ENCODE data around the gene CYB5R4. TPM values are rescaled to one million over a fixed set of nuclear protein-coding genes. Genes with fewer than 3 reads are reported as not detected.

The CYB5R4 gene
- polyA plus RNA-seq, 1 of the 3 experiments (the other 2 are of a cell fraction), result 3.3 TPM

DNA sequence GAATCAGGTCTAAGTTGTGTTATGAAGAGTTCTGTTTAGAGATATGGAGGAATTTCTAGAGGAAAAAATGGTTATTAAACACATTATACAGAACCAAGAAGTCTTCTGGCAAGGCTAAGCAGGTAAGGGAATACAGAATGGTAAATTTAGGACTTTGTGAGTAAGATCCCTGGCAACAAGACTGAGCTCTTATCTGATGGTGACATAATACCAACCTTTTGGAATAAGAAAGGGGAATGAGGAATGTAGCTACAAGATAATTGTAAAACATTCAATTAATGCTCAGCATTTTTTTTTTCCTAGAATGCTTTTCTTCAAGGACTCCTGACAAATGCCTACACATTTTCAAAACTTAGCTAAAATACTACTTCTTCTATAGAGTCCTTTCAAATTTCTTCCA is 51.8 kb downstream of the CYB5R4 start (continued):
- no peak for TF ChIP-seq EZH2phosphoT487 (IDR thresholded peaks at IDR 0.05; ENCODE audit: borderline replicate concordance, low read depth)
- TF ChIP-seq RCOR1 (IDR thresholded peaks at IDR 0.05; ENCODE audit: low read length), result no peak
- no peak for TF ChIP-seq MXI1 (IDR thresholded peaks at IDR 0.05; ENCODE audit: low read depth, low read length)
- no peak for TF ChIP-seq RAD21 (IDR thresholded peaks at IDR 0.05; ENCODE audit: low read length)
- TF ChIP-seq ELF1 (IDR thresholded peaks at IDR 0.05), result no peak
- no peak for TF ChIP-seq FOXM1 (IDR thresholded peaks at IDR 0.05; ENCODE audit: low read depth)
- no peak for TF ChIP-seq MEF2A (IDR thresholded peaks at IDR 0.05; ENCODE audit: borderline replicate concordance, low read depth)
- TF ChIP-seq GABPA (IDR thresholded peaks at IDR 0.05; ENCODE audit: low read depth), result no peak
- TF ChIP-seq SIN3A (IDR thresholded peaks at IDR 0.05; ENCODE audit: borderline replicate concordance, low read depth, low read length), result no peak

DNA sequence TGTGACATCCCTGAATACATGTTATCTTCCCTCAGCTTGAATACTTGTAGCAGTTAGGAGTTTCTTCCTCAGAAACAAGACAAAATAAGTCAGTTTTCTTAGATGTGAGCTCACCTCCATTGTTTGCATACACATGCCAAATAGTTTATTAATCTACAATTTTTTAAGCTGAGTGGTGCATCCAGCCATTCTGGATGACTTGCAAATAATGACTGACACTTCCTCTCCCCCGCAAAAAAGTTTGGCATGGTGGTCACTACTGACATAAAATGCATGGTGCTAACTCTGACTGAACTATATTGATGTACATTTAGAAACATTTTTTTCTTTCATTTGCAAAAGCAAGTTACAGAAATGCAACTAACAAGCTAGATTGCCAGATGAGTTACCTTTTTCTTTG is 55.5 kb downstream of the CYB5R4 start:
- Histone ChIP-seq H2AFZ (ENCODE audit: low read depth) (no peak overlapping the region), H3K79me2 (ENCODE audit: insufficient read depth) (no peaks in the 10 kb centered on the region), H3K27me3 (ENCODE audit: insufficient read depth) (no peaks in the 10 kb centered on the region), H3F3A (replicated peaks; ENCODE audit: insufficient read depth) (no peaks in the 10 kb centered on the region), H3K4me2 (no peak overlapping the region), H3K27ac (ENCODE audit: low read depth in 2 of 2, low read length in 1 of 2) (no peak overlapping the region), H3K36me3 (replicated peaks in 1 of 2; ENCODE audit: control insufficient read depth in 1 of 2, insufficient read depth in 2 of 2, low read length in 1 of 2) (peaks cover 0 to 8% of the 10 kb centered on the region in 2 experiments), H4K20me1 (ENCODE audit: insufficient read depth) (no peaks in the 10 kb centered on the region), H3K9me3 (no peaks in the 10 kb centered on the region), H3K4me3 (ENCODE audit: low read depth in 2 of 2, low read length in 1 of 2) (no peak overlapping the region), H3K9me2 (no peaks in the 10 kb centered on the region), H3K4me1 (ENCODE audit: control insufficient read depth in 1 of 2, insufficient read depth in 2 of 2, low read depth in 1 of 2, low read length in 1 of 2) (peaks cover 0 to 10% of the 10 kb centered on the region in 2 experiments; a peak in 2 of 4 replicates), H3K9ac (no peak overlapping the region)
- no peak for TF ChIP-seq POLR2AphosphoS5 (IDR thresholded peaks at IDR 0.05; ENCODE audit: low read depth, low read length)
- ChIA-PET CTCF (interaction anchor here (1.3 kb wide), 1 partner anchor 20 kb away, joined by 6 read pairs; no protein-coding TSS in a partner anchor), POLR2A (no interaction called here)
- WGBS (ENCODE audit: low lambda C conversion rate), result 100% methylated on average over 1 of the region's 1 CpG
- DNase-seq, result no peak

DNA sequence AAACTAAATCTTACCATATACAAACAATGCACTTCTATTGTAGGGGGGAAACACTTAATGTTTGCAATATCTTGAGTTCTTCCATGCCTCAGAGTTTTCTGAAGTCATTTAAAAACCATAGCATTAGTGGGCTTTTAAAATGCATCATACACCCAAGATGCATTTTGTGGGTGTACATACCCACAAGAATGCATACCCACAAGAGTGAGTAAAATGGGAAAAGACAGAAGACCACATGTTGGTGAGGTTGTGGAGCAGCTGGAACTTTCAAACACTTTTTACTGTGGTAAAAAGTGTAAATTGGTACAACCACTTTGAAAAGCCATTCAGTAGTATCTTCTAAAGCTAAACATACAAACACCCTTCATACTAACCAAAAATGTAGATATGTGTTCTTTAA is 57.5 kb downstream of the CYB5R4 start:
- Histone ChIP-seq H3K79me2 (ENCODE audit: insufficient read depth) (no peaks in the 10 kb centered on the region), H3K9me3 (no peaks in the 10 kb centered on the region), H3K9me2 (no peaks in the 10 kb centered on the region), H3K4me3 (ENCODE audit: low read depth in 2 of 2, low read length in 1 of 2) (no peak overlapping the region), H2AFZ (ENCODE audit: low read depth) (no peak overlapping the region), H3K27ac (ENCODE audit: low read depth in 2 of 2, low read length in 1 of 2) (no peak overlapping the region), H3K27me3 (ENCODE audit: insufficient read depth) (no peaks in the 10 kb centered on the region), H3K4me1 (ENCODE audit: control insufficient read depth in 1 of 2, insufficient read depth in 2 of 2, low read depth in 1 of 2, low read length in 1 of 2) (peaks cover 0 to 10% of the 10 kb centered on the region in 2 experiments; a peak in 3 of 4 replicates), H3F3A (replicated peaks; ENCODE audit: insufficient read depth) (no peaks in the 10 kb centered on the region), H3K9ac (no peak overlapping the region), H3K36me3 (replicated peaks in 1 of 2; ENCODE audit: control insufficient read depth in 1 of 2, insufficient read depth in 2 of 2, low read length in 1 of 2) (peaks cover 0 to 8% of the 10 kb centered on the region in 2 experiments), H3K4me2 (no peak overlapping the region), H4K20me1 (ENCODE audit: insufficient read depth) (no peaks in the 10 kb centered on the region)
- TF ChIP-seq TCF12 (IDR thresholded peaks at IDR 0.05) (peak; percentile 36; the same call in 1 of the 2 replicates), MXI1 (IDR thresholded peaks at IDR 0.05; ENCODE audit: low read depth, low read length) (no peak)
- no peak for DNase-seq
- CTCF ChIA-PET, result no interaction called here
- POLR2A ChIA-PET, result no interaction called here

DNA sequence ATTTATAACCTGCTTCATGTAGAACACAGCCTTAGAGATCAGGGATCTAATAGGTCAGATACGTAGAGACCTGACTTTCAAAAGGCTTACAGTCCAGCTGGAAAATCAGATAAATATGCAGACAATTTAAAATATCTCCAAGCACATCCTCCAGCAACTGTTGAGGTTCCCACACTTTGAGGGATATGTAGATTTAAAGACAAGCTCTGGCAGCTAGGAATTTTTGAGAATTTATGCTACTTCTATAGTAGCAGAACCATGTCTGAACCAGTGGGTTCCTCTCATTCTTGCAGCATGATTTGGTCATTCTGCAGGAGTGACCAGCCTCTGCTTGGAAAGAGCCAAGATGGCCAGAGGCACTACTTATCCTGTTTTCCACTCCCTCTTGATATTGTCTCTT is 60.5 kb downstream of the CYB5R4 start:
- H3K79me2 ChIP-seq (ENCODE audit: insufficient read depth), result no peaks in the 10 kb centered on the region
- no peak overlapping the region for H2AFZ ChIP-seq (ENCODE audit: low read depth)
- H3K27ac ChIP-seq (ENCODE audit: low read depth in 2 of 2, low read length in 1 of 2), result no peak overlapping the region; a peak in 2 of 4 replicates
- H3F3A ChIP-seq (replicated peaks; ENCODE audit: insufficient read depth), result no peaks in the 10 kb centered on the region
- H3K4me1 ChIP-seq (ENCODE audit: control insufficient read depth in 1 of 2, insufficient read depth in 2 of 2, low read depth in 1 of 2, low read length in 1 of 2), result peaks cover 0 to 10% of the 10 kb centered on the region in 2 experiments; a peak in 3 of 4 replicates
- no peaks in the 10 kb centered on the region for H3K27me3 ChIP-seq (ENCODE audit: insufficient read depth)
- no peaks in the 10 kb centered on the region for H3K9me3 ChIP-seq
- no peak overlapping the region for H3K4me2 ChIP-seq
- no peaks in the 10 kb centered on the region for H3K9me2 ChIP-seq
- no peak overlapping the region for H3K4me3 ChIP-seq (ENCODE audit: low read depth in 2 of 2, low read length in 1 of 2)
- CTCF ChIA-PET, result no interaction called here
- whole genome bisulfite sequencing (ENCODE audit: low lambda C conversion rate), result 87% methylated on average over 1 of the region's 1 CpG
- TF ChIP-seq FOSL2 (IDR thresholded peaks at IDR 0.05; ENCODE audit: borderline replicate concordance, low read depth) (peak; percentile 25; the same call in 1 of the 2 replicates), TCF12 (IDR thresholded peaks at IDR 0.05) (peak; percentile 42), POLR2AphosphoS5 (IDR thresholded peaks at IDR 0.05; ENCODE audit: low read depth, low read length) (no peak)
- TF ChIP-seq, protein P1, sequence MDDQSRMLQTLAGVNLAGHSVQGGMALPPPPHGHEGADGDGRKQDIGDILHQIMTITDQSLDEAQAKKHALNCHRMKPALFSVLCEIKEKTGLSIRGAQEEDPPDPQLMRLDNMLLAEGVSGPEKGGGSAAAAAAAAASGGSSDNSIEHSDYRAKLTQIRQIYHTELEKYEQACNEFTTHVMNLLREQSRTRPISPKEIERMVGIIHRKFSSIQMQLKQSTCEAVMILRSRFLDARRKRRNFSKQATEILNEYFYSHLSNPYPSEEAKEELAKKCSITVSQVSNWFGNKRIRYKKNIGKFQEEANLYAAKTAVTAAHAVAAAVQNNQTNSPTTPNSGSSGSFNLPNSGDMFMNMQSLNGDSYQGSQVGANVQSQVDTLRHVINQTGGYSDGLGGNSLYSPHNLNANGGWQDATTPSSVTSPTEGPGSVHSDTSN (IDR thresholded peaks at IDR 0.05), result peak; percentile 61; the same call in 1 of the 2 replicates
- no peaks in the 10 kb centered on the region for H4K20me1 ChIP-seq (ENCODE audit: insufficient read depth)
- H3K36me3 ChIP-seq (replicated peaks in 1 of 2; ENCODE audit: control insufficient read depth in 1 of 2, insufficient read depth in 2 of 2, low read length in 1 of 2), result peaks cover 0 to 3% of the 10 kb centered on the region in 2 experiments
- DNase-seq, result no peak
- POLR2A ChIA-PET, result interaction anchor here (0.7 kb wide), 1 partner anchor 28 kb away, joined by 4 read pairs; no protein-coding TSS in a partner anchor
- no peak overlapping the region for H3K9ac ChIP-seq
